Thymus (tissue), 11 donors: ENCODE results near the gene KCNQ1. TPM values are rescaled to one million over a fixed set of nuclear protein-coding genes. Genes with fewer than 3 reads are reported as not detected.

Experiments used
- DNase-seq, 9 donors: peaks; one replicate each; pipeline ENCODE4 v3.0.0-alpha.2; 2013; ENCODE audit warnings: low spot score in 9 of 9, low read depth in 6 of 9, missing footprints in 1 of 9
- H3K27ac ChIP-seq, 2 donors: one replicate each; pipeline ENCODE4 v1.5.1; 2013; ENCODE audit warnings: control low read depth in 1 of 2, low read depth in 1 of 2, low read length in 1 of 2, mild to moderate bottlenecking in 1 of 2, moderate library complexity in 1 of 2
- H3K27me3 ChIP-seq, 2 donors: one replicate each; pipeline ENCODE4 v1.5.1; 2013; ENCODE audit warnings: low read length in 1 of 2; ENCODE audit not compliant: control insufficient read depth in 2 of 2, insufficient read depth in 1 of 2
- H3K36me3 ChIP-seq, 2 donors: one replicate each; pipeline ENCODE4 v1.5.1; 2013; ENCODE audit warnings: low read length in 1 of 2, mild to moderate bottlenecking in 1 of 2, moderate library complexity in 1 of 2; ENCODE audit not compliant: control insufficient read depth in 2 of 2, insufficient read depth in 2 of 2
- H3K4me1 ChIP-seq, 2 donors: one replicate each; pipeline ENCODE4 v1.5.1; 2013; ENCODE audit warnings: low read length in 2 of 2; ENCODE audit not compliant: control insufficient read depth in 2 of 2, insufficient read depth in 2 of 2
- H3K4me3 ChIP-seq, 2 donors: one replicate each; pipeline ENCODE4 v1.5.1; 2013; ENCODE audit warnings: low read length in 2 of 2, control low read depth in 1 of 2, mild to moderate bottlenecking in 1 of 2
- H3K9me3 ChIP-seq, 2 donors: one replicate each; pipeline ENCODE4 v1.5.1; 2013; ENCODE audit warnings: low read length in 1 of 2, mild to moderate bottlenecking in 1 of 2; ENCODE audit not compliant: control insufficient read depth in 2 of 2, insufficient read depth in 1 of 2
- WGBS: extraction: QIAGEN DNeasy Blood & Tissue Kit; methylation state at CpG from one replicate; pipeline ENCODE4 v1.1.7; 2013; 5-methylcytosine and 5-hydroxymethylcytosine counted together
- polyA plus RNA-seq: library from polyadenylated mRNA; stranded (reverse); fragments of 200-250 nt; gene quantifications from one replicate; pipeline ENCODE4 v1.2.3, GENCODE V29; 2013
- total RNA-seq: library from RNA; stranded (reverse); fragments of 120-200 nt; gene quantifications from one replicate; pipeline ENCODE4 v1.2.4, GENCODE V29; 2013
- donor health status: healthy.

The KCNQ1 gene
- total and polyA plus RNA-seq, 2 donors = 0.94 to 3.7 TPM

DNA sequence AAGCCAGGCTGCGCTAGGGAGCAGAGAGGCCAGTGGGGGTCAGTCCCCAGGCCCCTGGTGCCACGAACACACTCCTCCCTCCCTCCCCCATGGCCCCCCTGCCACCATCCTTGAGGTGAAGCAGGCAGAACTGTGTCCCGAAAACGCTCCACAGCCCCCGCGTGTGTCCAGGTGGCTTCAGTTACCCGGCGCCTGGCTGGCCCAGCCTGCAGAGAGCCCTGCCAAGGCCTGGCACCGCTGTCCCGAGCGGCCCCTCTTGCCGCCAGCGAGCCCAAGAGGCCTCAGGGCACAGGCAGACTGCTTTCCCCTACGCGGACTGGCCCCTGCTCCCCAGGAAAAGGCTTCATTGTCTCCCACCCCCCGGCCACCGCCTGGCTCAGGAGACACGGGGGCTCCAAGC is 413.1 kb downstream of the KCNQ1 start:
- H3K36me3 ChIP-seq = no peaks in the 10 kb centered on the region
- no peak for DNase-seq
- 90% methylated on average over 18 of the region's 18 CpGs for WGBS
- no peak overlapping the region for H3K4me3 ChIP-seq
- H3K27ac ChIP-seq = no peak overlapping the region
- no peaks in the 10 kb centered on the region for H3K4me1 ChIP-seq
- peaks cover 25 to 39% of the 10 kb centered on the region in 2 donors for H3K27me3 ChIP-seq
- no peaks in the 10 kb centered on the region for H3K9me3 ChIP-seq

DNA sequence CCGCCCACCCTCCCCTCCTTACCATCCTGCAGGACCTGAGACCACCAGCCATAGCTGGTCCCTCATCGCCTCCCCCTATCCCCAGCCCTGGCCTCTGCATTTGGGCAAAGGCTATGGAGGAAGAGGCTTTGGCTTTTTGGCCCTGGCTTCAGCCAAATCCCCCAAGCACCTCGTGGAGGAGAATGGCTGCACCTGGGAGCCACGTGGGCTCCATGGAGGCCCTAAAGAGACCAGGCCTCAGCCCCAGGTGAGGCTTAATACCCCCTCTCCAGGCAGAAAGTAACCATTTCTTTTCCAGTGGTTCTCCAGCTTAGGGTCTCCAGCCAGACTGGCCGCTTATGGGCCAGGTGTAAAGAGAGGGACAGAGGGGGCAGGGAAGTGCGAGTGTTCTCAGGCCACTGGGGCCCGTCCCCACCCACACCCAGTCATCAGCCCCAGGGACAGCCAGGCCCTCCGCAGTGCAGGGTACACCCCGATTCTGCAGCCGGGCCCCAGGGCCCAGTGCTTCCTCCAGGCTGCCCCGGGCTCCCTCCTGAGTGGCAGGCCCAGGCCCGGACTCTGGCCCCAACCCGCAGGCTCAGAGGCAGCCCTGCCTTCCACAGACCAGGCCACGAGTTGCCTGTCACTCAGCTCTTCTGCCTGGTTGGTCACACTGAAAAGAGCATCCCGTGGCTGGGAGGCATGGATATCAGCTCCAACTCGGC is 414.3 kb downstream of the KCNQ1 start:
- 93% methylated on average over 16 of the region's 16 CpGs for WGBS
- H3K4me3 ChIP-seq = no peak overlapping the region

GRCh38 chr11:2859699-2860037 is 414.9 kb downstream of the KCNQ1 start:
- H3K27ac ChIP-seq = no peak overlapping the region
- no peaks in the 10 kb centered on the region for H3K4me1 ChIP-seq
- no peak for DNase-seq
- 97% methylated on average over 10 of the region's 10 CpGs for WGBS
- no peak overlapping the region for H3K4me3 ChIP-seq
- peaks cover 0 to 4% of the 10 kb centered on the region in 2 donors for H3K9me3 ChIP-seq
- peaks cover 36 to 56% of the 10 kb centered on the region in 2 donors for H3K27me3 ChIP-seq
- H3K36me3 ChIP-seq = no peaks in the 10 kb centered on the region

More for the DNA sequence above, 414.3 kb downstream of the KCNQ1 start:
- H3K36me3 ChIP-seq = no peaks in the 10 kb centered on the region
- H3K27me3 ChIP-seq = peaks cover 34 to 51% of the 10 kb centered on the region in 2 donors
- no peak for DNase-seq
- no peaks in the 10 kb centered on the region for H3K4me1 ChIP-seq
- no peak overlapping the region for H3K27ac ChIP-seq
- H3K9me3 ChIP-seq = peaks cover 0 to 1% of the 10 kb centered on the region in 2 donors

DNA sequence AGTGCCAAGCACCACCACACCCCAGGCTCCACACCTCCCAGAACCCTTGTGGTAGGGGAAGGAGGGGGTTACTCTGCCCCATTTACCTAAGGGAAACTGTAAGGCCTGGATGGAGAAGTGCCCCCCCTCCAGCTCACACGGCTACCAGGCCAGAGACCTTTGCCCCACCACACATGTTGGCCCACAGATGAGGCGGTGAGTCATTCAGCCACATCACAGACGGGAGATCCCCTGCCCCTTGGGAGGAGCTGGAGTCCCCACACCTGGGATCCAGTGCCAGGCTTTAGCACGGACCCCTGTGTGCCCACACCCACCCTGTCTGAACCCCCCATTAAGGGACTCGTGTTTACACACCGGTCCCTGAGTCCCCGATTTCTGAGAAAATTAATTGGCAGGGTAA is 415.8 kb downstream of the KCNQ1 start:
- H3K27ac ChIP-seq = no peak overlapping the region
- H3K4me3 ChIP-seq = no peak overlapping the region
- peaks cover 39 to 65% of the 10 kb centered on the region in 2 donors for H3K27me3 ChIP-seq
- H3K9me3 ChIP-seq = peaks cover 0 to 4% of the 10 kb centered on the region in 2 donors
- DNase-seq = no peak
- WGBS = 77% methylated on average over 7 of the region's 7 CpGs
- no peaks in the 10 kb centered on the region for H3K4me1 ChIP-seq
- no peaks in the 10 kb centered on the region for H3K36me3 ChIP-seq

GRCh38 chr11:2862395-2863275 is 417.8 kb downstream of the KCNQ1 start:
- Histone ChIP-seq H3K4me1 (no peaks in the 10 kb centered on the region), H3K27me3 (peaks cover 50 to 85% of the 10 kb centered on the region in 2 donors), H3K9me3 (peaks cover 0 to 11% of the 10 kb centered on the region in 2 donors), H3K36me3 (no peaks in the 10 kb centered on the region), H3K4me3 (no peak overlapping the region), H3K27ac (no peak overlapping the region)
- no peak for DNase-seq
- WGBS = 13% methylated on average over 96 of the region's 96 CpGs

- WGBS = 89% methylated on average over 13 of the region's 13 CpGs
- Histone ChIP-seq H3K9me3 (peaks cover 0 to 11% of the 10 kb centered on the region in 2 donors), H3K4me3 (no peak overlapping the region), H3K4me1 (no peaks in the 10 kb centered on the region), H3K27me3 (peaks cover 56 to 91% of the 10 kb centered on the region in 2 donors), H3K36me3 (no peaks in the 10 kb centered on the region), H3K27ac (no peak overlapping the region)
- no peak for DNase-seq
Measured at GRCh38 chr11:2863276-2863618, 418.4 kb downstream of the KCNQ1 start.

- Histone ChIP-seq H3K36me3 (no peaks in the 10 kb centered on the region), H3K4me3 (no peak overlapping the region), H3K9me3 (peaks cover 0 to 16% of the 10 kb centered on the region in 2 donors), H3K27me3 (peaks cover 72 to 98% of the 10 kb centered on the region in 2 donors), H3K4me1 (peaks cover 0 to 5% of the 10 kb centered on the region in 2 donors), H3K27ac (no peak overlapping the region)
- 97% methylated on average over 10 of the region's 10 CpGs for WGBS
- DNase-seq = no peak
Measured at GRCh38 chr11:2864901-2865300, 420.1 kb downstream of the KCNQ1 start.

DNA sequence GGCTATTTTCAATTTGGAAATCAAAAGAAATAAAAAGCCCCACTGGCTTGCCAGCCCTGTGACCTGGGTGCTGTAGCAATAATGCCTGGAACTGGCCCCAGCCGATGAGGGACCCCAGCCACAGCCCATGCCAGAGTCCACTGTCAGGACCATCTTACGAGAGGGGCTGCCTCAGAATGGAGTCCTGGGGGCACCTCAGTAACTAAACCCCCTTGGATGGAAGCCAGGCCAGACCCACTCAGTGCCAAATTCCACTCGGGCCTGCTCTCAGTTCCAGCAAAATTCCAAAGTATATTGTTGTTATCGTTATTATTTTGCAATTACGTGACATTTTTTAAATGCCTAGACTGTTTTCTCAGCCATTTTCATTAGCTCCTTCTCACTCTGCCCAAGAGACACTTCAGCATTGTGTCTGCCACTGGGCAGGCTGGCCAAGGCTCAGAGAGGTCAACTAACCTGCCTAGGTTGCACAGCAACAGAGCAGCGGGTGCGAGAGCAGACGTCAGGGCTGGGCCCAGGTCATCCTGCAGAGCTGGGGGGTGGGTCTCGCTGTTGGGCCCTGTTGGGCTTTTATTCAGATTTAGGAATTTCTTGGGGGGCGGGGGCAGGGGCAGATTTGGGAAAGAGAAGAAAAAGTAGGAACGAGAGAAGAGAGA is 421.2 kb downstream of the KCNQ1 start:
- Histone ChIP-seq H3K27ac (no peak overlapping the region), H3K27me3 (peaks cover 77 to 98% of the 10 kb centered on the region in 2 donors), H3K9me3 (peaks cover 0 to 16% of the 10 kb centered on the region in 2 donors), H3K4me3 (no peak overlapping the region), H3K4me1 (peaks cover 0 to 5% of the 10 kb centered on the region in 2 donors), H3K36me3 (no peaks in the 10 kb centered on the region)
- 97% methylated on average over 11 of the region's 11 CpGs for WGBS
- no peak for DNase-seq

DNA sequence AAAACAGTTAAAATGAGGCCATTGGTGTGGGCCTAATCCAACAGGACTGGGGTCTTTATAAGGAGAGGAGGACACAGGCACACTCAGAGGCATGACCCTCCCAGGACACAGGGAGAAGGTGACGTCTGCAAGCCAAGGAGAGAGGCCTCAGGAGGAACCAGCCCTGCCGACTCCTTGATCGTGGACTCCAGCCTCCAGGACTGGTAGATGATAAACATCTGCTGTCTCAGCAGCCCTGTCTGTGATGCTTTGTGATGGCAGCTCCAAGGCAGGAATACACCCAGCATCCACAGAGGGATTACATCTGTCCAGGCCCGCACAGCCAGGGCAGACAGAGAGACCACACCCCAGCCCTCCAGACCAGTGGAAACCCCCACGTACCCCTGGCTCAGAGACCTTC is 422.3 kb downstream of the KCNQ1 start:
- no peaks in the 10 kb centered on the region for H3K36me3 ChIP-seq
- 95% methylated on average over 5 of the region's 5 CpGs for WGBS
- no peak for DNase-seq
- peaks cover 0 to 16% of the 10 kb centered on the region in 2 donors for H3K9me3 ChIP-seq
- peaks cover 0 to 5% of the 10 kb centered on the region in 2 donors for H3K4me1 ChIP-seq
- peaks cover 68 to 98% of the 10 kb centered on the region in 2 donors for H3K27me3 ChIP-seq
- H3K4me3 ChIP-seq = no peak overlapping the region
- H3K27ac ChIP-seq = no peak overlapping the region
